HG02610 (cell line): ENCODE data around the gene SLC4A5.

Experiments used
- ATAC-seq: cut with Tn5 transposase; IDR thresholded peaks from one replicate; pipeline ENCODE4 v1.9.1; 2021; ENCODE audit warnings: mild to moderate bottlenecking, moderate library complexity; ENCODE audit not compliant: unreplicated experiment

Gene SLC4A5, protein sequence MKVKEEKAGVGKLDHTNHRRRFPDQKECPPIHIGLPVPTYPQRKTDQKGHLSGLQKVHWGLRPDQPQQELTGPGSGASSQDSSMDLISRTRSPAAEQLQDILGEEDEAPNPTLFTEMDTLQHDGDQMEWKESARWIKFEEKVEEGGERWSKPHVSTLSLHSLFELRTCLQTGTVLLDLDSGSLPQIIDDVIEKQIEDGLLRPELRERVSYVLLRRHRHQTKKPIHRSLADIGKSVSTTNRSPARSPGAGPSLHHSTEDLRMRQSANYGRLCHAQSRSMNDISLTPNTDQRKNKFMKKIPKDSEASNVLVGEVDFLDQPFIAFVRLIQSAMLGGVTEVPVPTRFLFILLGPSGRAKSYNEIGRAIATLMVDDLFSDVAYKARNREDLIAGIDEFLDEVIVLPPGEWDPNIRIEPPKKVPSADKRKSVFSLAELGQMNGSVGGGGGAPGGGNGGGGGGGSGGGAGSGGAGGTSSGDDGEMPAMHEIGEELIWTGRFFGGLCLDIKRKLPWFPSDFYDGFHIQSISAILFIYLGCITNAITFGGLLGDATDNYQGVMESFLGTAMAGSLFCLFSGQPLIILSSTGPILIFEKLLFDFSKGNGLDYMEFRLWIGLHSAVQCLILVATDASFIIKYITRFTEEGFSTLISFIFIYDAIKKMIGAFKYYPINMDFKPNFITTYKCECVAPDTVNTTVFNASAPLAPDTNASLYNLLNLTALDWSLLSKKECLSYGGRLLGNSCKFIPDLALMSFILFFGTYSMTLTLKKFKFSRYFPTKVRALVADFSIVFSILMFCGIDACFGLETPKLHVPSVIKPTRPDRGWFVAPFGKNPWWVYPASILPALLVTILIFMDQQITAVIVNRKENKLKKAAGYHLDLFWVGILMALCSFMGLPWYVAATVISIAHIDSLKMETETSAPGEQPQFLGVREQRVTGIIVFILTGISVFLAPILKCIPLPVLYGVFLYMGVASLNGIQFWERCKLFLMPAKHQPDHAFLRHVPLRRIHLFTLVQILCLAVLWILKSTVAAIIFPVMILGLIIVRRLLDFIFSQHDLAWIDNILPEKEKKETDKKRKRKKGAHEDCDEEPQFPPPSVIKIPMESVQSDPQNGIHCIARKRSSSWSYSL

DNA sequence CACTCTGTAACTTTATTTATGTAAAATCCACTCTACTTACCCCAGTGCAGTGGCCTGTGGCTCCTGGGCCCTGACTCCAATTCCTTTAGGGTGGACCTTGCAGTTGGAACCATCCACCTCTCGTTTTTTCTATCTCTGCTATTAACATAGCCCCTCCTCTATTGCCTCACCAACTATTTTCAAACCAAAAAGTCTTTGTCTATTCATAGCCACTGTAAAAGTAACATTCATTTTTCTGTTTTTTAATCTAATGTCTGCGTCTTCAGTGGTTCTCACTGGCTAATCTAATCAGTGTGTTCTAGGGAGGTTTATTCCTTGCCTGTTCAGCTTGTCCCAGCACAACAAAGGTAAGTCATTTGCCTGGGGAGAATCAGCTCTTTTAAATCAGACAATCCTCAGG is at the start of gene SLC4A5:
TSS of gene SLC4A5 (minus strand) at position 101 of the 400 bp plus-strand sequence. CDS start 28,393 bp downstream, outside the sequence.
- ATAC-seq = no peak

DNA sequence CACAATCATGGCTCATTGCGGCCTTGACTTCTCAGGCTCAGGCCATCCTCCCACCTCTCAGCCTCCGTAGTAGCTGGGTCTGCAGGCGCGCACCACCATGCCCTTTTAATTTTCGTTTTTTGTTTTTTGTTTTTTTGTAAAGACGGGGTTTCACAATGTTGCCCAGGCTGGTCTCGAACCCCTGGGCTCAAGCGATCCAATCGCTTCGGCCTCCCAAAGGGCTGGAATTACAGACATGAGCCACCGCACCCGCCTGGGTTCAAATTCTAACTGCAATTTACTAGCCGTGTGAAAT is 49.2 kb upstream of the SLC4A5 start:
- no peak for ATAC-seq

DNA sequence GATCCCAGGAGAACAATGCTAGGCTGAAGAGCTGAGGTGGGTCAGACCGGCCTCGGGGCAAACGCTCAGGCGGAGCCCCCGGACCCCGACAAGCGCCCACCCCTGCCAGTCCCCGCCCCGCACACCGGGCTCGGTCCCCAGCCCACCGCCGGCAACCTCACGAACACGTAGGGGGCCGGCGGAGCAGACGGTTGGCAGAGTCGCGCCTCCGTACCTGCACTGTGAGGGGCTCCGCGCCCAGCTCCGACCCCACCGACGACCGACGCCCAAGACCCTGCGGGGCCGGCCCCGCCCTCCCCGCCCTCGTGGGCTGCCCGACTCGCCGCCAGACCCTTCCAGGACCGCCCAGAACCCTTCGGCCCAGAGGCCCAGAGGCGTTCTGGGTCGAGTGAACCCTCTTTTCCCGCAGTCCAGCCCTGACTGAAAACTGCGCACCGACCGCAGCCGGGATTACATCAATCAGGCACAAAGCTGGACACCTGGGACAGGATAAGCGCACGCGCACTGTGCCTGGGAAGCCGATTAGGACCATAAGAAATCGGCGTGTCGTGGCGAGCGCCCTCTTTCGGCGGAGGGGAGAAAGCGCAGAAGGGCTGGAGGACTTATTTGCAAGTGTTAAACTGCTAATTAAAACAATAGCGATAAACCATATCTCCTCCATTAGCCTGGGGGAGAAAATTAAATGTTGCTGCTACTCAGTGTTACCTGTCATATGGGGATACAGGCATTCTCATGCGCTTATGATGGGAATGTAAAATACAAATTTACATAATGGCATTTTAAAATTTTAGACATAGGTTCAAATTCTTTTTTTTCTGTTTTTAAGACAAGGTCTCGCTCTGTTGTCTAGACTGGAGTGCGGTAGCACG is 48.6 kb upstream of the SLC4A5 start:
- peak; percentile 53 for ATAC-seq

DNA sequence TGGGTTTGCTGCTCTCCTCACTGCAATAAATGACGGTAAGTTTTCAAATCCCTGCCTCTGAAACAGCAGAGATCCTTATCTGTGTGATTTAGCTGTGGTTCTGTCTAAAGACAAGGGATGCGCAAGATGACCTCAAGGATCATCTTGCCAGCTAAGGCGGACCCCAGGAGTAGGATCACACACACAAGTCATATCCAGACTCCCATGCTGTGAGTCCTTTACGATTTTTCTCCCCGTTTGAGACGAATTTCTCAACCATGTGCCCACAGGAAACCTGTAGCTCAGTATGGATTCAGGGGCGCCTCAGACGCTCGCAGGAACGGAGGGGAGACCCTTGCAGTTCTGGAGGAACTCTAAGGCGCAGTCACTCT is 48.0 kb upstream of the SLC4A5 start:
- no peak for ATAC-seq

DNA sequence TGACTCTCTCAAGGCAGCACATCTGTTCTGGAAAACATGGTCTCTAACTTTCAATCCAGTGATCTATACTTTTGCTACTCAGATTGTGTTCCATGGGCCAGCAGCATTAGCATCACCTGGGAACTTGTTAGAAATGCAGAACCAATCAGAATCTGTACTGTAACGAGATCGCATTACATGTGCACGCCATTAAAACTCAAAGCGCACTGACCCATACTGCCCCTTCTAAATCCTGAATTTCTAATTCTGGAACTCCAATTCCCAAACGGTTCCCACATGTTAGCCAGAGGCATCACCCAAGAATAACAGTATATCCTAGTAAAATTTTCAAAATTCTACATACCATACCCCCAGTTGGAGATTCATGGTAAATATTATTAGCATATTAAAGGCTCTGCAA is 47.4 kb upstream of the SLC4A5 start:
- no peak for ATAC-seq

DNA sequence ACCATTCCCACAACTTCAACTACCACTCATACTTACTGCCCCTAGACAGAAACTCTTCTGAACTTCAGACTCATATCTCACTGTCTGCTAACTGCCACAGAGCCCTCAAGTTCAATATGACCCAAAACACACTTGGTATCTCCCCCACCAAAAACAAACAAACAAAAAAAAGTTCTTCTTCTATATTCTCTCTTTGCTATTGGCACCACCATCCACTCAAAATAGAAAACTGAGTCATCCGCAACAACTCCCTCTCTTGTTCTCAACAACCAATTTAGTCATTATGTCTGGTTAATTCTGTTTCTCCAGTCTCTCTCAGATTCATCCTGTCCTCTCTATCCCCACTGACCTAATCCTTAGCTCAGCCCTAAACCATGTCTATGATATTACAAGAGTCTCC is 44.1 kb upstream of the SLC4A5 start:
- no peak for ATAC-seq

DNA sequence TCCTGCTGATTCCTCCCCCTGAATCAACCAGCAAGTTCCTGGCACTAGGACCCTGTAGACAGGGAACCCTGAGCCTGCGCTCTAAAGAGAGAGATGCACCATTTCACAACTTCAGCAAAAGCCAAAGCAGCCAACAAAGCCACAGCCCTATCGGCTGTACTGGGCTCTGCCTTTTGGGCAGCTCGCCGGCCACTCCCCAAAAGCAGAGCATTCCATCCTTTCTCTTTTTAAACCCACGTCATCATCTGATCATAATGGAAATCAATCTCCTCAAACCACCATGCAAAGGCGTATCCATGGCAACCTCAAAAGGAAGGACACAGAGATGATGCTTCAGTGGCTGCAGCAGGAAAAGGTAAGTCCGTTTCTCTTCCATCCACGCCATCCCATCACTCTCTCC is 42.2 kb upstream of the SLC4A5 start:
- no peak for ATAC-seq

DNA sequence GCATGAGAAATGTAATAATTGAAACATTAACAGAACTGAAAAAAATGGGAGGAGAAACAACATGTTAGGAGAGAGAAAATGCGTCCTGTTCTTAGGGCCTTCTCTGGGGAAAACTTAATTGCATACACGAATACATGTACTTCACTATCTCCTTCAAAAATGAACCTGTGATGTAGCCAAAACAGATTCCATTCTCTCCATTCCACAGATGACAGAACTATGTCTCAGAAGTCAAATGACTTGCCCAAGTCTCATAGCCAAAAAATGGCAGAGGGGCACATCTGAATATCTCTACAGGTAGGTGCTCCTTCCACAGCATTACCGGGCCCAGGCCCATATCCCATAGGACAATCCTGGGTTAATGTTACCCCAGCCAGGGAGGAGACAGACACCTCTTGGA is 40.8 kb upstream of the SLC4A5 start:
- ATAC-seq = no peak

DNA sequence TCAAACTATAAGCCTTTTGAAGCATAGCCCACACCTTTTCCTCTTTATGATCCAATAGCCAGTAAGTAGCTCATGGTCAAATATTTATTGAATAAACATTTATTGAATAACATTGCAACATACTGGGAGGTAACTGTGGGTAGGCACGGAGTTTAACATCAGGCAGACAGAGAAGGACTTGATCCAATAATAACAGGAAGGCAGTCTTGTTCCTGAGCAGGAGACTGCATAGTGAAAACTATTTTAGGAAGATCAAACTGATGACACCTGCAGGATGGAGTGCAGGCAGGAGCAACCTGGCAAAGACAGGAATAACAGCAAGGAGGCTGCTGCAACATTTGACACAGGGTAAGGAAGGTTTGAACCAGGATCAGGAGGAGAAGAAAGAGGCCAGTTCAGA is 40.0 kb upstream of the SLC4A5 start:
- ATAC-seq = no peak

DNA sequence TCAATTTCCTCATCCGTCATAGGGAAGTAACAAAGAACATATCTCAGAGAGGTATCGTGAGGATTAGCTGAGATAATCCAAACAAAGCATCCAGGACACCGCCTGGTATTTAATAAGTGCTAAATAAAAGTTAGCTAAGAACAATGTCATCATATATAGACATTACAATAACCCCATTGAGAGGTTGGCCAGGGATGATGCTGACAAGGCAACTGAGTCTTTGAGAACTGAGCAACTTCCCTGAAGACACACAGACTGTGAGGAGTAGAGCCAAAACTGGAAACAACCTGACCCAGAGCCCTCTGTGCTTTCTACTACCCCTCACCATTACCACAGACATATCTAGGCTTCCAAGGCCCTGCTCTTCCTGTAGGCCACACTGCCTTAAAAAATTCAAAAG is 38.5 kb upstream of the SLC4A5 start:
- no peak for ATAC-seq

DNA sequence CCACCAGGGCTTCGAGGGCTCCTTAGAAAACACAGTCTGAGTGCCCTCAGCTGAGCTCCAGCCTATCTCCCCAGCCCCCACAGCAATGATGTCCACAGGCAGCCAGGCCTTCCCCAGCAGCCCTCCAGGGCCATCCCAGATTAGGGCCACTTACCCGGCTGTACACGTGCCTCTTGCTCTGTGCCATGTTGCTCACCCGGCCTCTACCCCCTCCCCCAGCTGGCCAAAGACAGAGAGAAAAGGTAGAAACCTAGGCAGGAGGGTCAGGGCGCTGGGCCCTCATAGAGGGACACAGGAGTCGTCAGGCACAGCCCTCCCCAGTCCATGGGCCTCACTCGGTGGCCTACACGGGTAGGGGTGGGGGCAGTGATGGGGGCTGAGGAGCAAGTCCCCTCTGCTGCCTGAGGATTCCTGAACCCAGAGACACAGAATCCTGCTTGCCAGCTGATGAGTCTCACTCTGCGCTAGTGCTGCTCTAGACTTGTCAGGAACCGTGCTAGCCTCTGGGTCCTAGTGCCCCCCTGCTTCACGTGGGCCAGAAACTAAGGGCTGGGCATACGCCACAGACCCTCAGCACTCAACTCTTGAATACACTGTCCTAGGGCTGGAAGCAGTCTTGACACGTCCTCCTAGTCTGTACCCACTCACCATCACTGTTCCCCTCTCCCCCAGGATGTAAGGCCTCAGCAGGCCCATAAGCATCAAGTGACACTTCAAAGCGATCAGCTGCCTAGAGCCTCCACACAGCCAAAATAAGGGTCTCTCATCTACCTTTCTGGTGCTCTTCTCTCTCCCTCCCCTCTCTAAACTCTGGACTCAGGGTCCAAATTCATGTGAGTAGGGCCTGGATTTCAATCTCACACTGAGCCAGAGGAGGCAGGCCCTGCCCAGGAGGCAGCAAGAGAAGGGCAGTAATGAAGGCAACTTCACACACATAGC is 36.9 kb upstream of the SLC4A5 start, which contains the start of gene DCTN1:
TSS of gene DCTN1 (minus strand) at position 461 of the 939 bp plus-strand sequence. CDS start at position 187, 274 bp downstream.
- ATAC-seq = peak; percentile 82

DNA sequence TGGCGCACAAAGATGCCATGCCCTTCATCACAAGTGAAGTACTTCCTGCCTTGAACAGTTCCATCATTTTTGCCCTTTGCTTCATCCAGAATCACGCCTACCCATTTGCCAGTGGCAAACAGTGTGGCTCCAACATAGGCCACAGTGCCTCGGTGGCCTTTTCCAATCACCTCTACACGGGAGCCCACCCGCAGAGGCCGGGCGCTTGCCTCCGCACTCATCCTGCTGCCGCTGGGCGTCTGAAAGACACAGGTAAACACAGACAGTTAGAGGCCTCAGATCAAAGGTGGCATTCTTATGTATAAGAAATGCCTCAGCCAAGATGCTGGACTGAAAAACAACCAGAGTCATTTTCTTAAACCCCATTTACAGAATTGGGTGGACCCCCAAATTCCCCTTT is 34.8 kb upstream of the SLC4A5 start:
- no peak for ATAC-seq

DNA sequence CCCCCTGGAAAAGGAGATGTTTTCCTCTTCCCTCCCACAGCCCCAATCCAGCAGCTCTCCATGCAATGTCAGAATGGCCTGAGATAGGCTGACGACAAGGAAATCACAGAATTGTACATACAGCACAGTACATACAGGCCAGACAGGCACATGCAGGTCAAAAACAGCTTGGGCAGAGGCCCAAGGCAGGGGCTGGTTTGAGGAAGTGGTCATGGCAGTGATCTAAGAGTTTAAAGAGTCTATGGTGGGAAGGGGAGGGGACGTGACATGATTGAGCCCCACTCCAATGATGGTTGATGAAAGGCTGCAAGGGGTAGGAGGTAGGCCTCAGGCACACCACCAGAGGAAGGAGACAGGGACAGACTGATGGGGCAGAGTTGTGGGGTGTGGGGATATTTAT is 32.6 kb upstream of the SLC4A5 start:
- ATAC-seq = no peak

DNA sequence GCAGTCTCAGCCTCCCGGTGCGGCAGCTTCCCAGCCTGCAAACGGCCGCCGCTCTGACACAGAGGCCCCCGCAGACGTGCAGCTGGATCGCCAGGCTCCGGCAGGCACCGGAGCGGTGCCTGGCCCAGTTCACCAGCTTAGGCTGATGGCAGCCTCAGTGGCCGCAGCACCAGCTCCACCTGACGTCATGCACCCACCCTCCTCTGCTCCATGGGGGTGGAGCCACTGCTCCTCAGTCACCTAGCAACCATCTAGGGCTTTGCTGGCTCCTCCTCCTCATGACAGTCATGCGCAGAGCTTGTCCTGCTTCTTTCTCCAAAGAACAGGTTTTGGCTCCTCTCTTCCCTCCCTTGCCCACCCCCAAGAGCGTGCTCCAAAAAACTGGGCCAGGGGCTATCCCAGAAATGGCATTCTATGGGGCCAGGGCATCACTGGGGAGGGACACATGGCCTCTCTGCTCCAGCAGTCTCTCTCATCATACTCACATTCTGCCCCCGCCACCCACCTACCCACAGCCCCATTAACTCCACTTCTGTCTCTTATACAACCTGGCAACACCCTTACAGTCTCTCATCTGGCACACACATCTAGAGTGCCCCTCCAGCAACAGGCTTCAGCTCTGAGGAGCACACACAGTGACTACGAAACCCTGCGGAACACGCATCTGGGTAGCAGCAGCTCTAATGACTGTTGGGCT is 31.4 kb upstream of the SLC4A5 start:
- no peak for ATAC-seq

DNA sequence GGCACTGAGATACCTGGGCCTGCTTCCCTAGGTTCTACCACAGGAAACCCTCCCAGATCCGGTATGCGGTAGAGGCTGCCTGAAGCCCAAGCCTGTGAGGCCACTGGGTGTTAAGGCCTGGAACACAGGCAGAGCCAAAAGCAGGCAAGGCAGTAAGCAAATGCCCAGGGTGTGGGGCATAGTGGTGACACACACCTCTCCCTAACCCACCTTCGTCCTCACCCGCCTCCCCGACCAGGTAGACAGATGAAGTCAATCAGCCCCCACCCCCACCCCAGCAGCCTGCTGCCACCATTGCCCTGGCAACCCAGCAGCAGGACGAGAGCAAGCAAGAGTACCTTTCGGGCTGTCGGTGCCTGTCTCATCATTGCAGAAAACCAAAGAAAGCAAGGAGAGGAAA is 30.8 kb upstream of the SLC4A5 start:
- no peak for ATAC-seq

DNA sequence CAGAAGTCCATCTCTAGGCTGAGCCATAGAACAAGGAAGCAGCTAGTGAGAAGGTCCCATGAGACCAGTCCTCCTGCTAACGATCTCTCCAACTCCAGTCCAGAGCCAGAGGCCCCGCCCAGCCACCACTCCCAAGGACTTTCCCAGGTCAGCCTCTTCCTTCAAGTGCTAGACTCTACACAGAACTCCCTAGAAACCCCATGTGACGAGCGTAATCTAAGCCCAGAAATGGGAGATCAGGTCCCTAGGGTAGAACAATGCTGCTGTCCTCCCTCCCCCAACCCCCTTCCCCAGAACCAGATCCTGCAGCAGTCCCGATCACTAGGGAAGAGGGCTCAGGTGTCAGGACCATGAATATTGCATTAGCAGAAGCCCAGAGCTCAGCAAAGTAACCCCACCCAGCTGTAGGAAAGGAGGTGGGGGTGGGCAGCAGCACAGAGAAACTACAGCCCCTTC is 30.0 kb upstream of the SLC4A5 start:
- no peak for ATAC-seq

DNA sequence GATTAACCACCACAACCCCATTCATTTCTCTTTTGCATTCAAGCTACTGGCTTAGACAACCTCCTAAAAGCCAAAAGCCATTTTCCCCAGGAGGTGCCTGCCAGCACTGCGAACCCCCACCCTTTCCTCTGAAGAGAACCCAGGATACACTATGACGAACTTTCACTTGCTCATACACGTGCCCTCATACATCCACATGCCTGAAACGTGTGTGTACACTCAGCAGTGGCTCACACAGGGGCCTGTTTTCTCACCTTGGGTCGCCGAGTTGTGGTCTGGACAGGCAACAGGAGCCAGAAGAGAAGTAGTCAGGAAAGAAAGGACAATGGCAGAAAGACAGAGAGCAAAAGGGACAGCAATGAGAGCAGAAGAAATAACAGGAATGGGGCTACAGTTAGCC is 29.5 kb upstream of the SLC4A5 start:
- ATAC-seq = no peak

DNA sequence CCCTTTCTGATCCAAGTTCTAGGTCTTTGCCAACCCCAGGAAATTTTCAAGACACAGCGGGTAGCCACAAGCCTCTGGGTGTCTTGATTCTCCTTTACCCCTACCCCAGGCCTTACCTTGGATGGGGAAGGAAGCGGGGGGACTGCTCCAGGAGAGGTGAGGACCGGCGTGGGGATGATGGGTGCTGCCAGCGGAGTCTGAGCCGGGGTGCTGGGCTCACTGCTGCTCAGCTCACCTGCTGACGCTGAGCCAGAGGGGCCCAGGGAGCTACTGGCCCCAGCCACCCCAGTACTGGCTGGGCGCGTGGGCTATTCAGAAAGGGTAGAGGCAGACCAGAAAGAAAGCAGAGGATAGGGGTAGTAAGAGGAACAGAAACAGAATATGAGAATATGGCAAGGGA is 28.2 kb upstream of the SLC4A5 start:
- ATAC-seq = no peak

DNA sequence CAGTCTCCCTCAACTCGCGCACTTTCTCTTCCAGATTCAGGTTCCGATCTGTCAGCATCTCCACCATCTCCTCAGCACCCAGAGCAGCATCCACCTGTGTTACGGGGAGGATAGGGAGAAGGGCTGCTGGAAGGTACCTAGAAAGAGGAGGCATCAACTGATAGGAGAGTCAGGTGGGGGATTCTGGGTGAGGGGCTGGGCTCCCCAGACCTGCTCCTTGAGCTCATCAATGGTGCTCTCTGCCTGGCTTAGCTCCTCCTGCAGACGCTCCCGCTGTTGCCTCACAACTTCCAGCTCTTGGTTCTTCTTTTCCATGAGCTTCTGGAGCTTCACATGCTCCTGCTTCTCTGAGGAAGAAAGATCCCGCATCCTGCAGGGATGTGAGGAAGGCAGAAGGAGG is 26.8 kb upstream of the SLC4A5 start:
- no peak for ATAC-seq
